ENCODE data around the gene DDC.

The DDC gene

GRCh38 chr7:50534690-50535290 is 30.4 kb downstream of the DDC start:
- Histone ChIP-seq H3K9me3 (ENCODE audit: control insufficient read depth, low read length) (no peaks in the 10 kb centered on the region), H3K4me1 (peaks cover 15% of the 10 kb centered on the region), H3K4me2 (ENCODE audit: low read length) (no peak overlapping the region), H3K9ac (no peak overlapping the region), H3K27me3 (ENCODE audit: control insufficient read depth, insufficient read depth, low read length) (no peaks in the 10 kb centered on the region), H3K79me2 (no peaks in the 10 kb centered on the region), H2AFZ (no peak overlapping the region), H3K4me3 (ENCODE audit: low read depth, low read length) (no peak overlapping the region), H3K36me3 (ENCODE audit: control insufficient read depth, insufficient read depth, low read length) (no peaks in the 10 kb centered on the region), H3K27ac (no peak overlapping the region)
- no peak for TF ChIP-seq CTCF (IDR thresholded peaks at IDR 0.05)

- Histone ChIP-seq H3K9ac (no peak overlapping the region), H3K4me1 (peaks cover 15% of the 10 kb centered on the region), H3K27me3 (ENCODE audit: control insufficient read depth, insufficient read depth, low read length) (no peaks in the 10 kb centered on the region), H3K79me2 (no peaks in the 10 kb centered on the region), H3K4me3 (ENCODE audit: low read depth, low read length) (no peak overlapping the region), H3K36me3 (ENCODE audit: control insufficient read depth, insufficient read depth, low read length) (no peaks in the 10 kb centered on the region), H3K9me3 (ENCODE audit: control insufficient read depth, low read length) (no peaks in the 10 kb centered on the region), H2AFZ (no peak overlapping the region), H3K27ac (no peak overlapping the region), H3K4me2 (ENCODE audit: low read length) (no peak overlapping the region)
- no peak for TF ChIP-seq CTCF (IDR thresholded peaks at IDR 0.05)
Measured at GRCh38 chr7:50533866-50534265, 31.3 kb downstream of the DDC start.

- Histone ChIP-seq H3K27me3 (ENCODE audit: control insufficient read depth, insufficient read depth, low read length) (no peaks in the 10 kb centered on the region), H3K4me1 (peaks cover 15% of the 10 kb centered on the region), H2AFZ (peak overlapping the region; percentile 72), H3K36me3 (ENCODE audit: control insufficient read depth, insufficient read depth, low read length) (no peaks in the 10 kb centered on the region), H3K27ac (peak overlapping the region; percentile 71), H3K79me2 (no peaks in the 10 kb centered on the region), H3K4me2 (ENCODE audit: low read length) (no peak overlapping the region), H3K9me3 (ENCODE audit: control insufficient read depth, low read length) (no peaks in the 10 kb centered on the region), H3K9ac (no peak overlapping the region), H3K4me3 (ENCODE audit: low read depth, low read length) (no peak overlapping the region)
- no peak for TF ChIP-seq CTCF (IDR thresholded peaks at IDR 0.05)
Measured at GRCh38 chr7:50531928-50532327, 33.3 kb downstream of the DDC start.

- Histone ChIP-seq H3K4me3 (ENCODE audit: low read depth, low read length) (no peak overlapping the region), H2AFZ (peak overlapping the region; percentile 72), H3K27me3 (ENCODE audit: control insufficient read depth, insufficient read depth, low read length) (no peaks in the 10 kb centered on the region), H3K9me3 (ENCODE audit: control insufficient read depth, low read length) (no peaks in the 10 kb centered on the region), H3K79me2 (no peaks in the 10 kb centered on the region), H3K4me2 (ENCODE audit: low read length) (no peak overlapping the region), H3K9ac (no peak overlapping the region), H3K36me3 (ENCODE audit: control insufficient read depth, insufficient read depth, low read length) (no peaks in the 10 kb centered on the region), H3K27ac (peak overlapping the region; percentile 71), H3K4me1 (peaks cover 15% of the 10 kb centered on the region)
- TF ChIP-seq CTCF (IDR thresholded peaks at IDR 0.05), result no peak
Measured at GRCh38 chr7:50531401-50531911, 33.7 kb downstream of the DDC start.

- Histone ChIP-seq H3K4me1 (peaks cover 15% of the 10 kb centered on the region), H2AFZ (peak overlapping the region; percentile 72), H3K79me2 (no peaks in the 10 kb centered on the region), H3K9me3 (ENCODE audit: control insufficient read depth, low read length) (no peaks in the 10 kb centered on the region), H3K4me3 (ENCODE audit: low read depth, low read length) (no peak overlapping the region), H3K27ac (peak overlapping the region; percentile 71), H3K27me3 (ENCODE audit: control insufficient read depth, insufficient read depth, low read length) (no peaks in the 10 kb centered on the region), H3K4me2 (ENCODE audit: low read length) (no peak overlapping the region), H3K9ac (no peak overlapping the region), H3K36me3 (ENCODE audit: control insufficient read depth, insufficient read depth, low read length) (no peaks in the 10 kb centered on the region)
- TF ChIP-seq CTCF (IDR thresholded peaks at IDR 0.05), result no peak
Measured at GRCh38 chr7:50530766-50531165, 34.4 kb downstream of the DDC start.
